GM21528 (cell line): ENCODE measurements around the gene APOM.

Source experiments
- ATAC-seq: cut with Tn5 transposase; IDR thresholded peaks from one replicate; pipeline ENCODE4 v1.9.1; 2021; ENCODE audit warnings: mild to moderate bottlenecking, moderate library complexity; ENCODE audit not compliant: unreplicated experiment, low FRiP score

APOM gene

GRCh38 chr6:31630177-31630934, 25.3 kb upstream of the APOM start:
- ATAC-seq, result no peak

- no peak for ATAC-seq
Observed at GRCh38 chr6:31631209-31631608, 24.5 kb upstream of the APOM start.

GRCh38 chr6:31631681-31632278, 23.9 kb upstream of the APOM start:
- ATAC-seq, result no peak

- ATAC-seq, result no peak
Observed at GRCh38 chr6:31632279-31632946, 23.3 kb upstream of the APOM start.

- ATAC-seq, result no peak
Observed at GRCh38 chr6:31633447-31633846, 22.2 kb upstream of the APOM start.

- no peak for ATAC-seq
Observed at GRCh38 chr6:31634131-31634530, 21.6 kb upstream of the APOM start.

GRCh38 chr6:31634969-31635575, 20.6 kb upstream of the APOM start:
- ATAC-seq, result no peak

GRCh38 chr6:31636698-31637596, 18.7 kb upstream of the APOM start:
- ATAC-seq, result no peak

- ATAC-seq, result no peak
Observed at GRCh38 chr6:31639043-31639442, 16.7 kb upstream of the APOM start.

- no peak for ATAC-seq
Observed at GRCh38 chr6:31639449-31639861, 16.2 kb upstream of the APOM start.

GRCh38 chr6:31640612-31641011, 15.1 kb upstream of the APOM start:
- ATAC-seq, result no peak

- no peak for ATAC-seq
Observed at GRCh38 chr6:31641370-31641769, 14.3 kb upstream of the APOM start.

GRCh38 chr6:31642798-31643570, 12.7 kb upstream of the APOM start:
- no peak for ATAC-seq

- no peak for ATAC-seq
Observed at GRCh38 chr6:31643818-31644454, 11.8 kb upstream of the APOM start.

- ATAC-seq, result no peak
Observed at GRCh38 chr6:31645325-31645724, 10.4 kb upstream of the APOM start.

- ATAC-seq, result peak; percentile 30
Observed at GRCh38 chr6:31651602-31652191, 4.0 kb upstream of the APOM start.

- ATAC-seq, result peak; percentile 49
Observed at GRCh38 chr6:31652925-31653724, 2.6 kb upstream of the APOM start.
